Fibroblast of skin of right biceps (primary cell): Measurements from ENCODE around the gene SMIM10L2A.
"Not testable (repeated sequence)": the region's sequence is repeated elsewhere in the genome, so short reads cannot be mapped to it uniquely, and the experiment has no call there.

Source experiments
- DNase-seq: peaks from one replicate; pipeline ENCODE4 v3.0.0-alpha.2; 2013

The SMIM10L2A gene

DNA sequence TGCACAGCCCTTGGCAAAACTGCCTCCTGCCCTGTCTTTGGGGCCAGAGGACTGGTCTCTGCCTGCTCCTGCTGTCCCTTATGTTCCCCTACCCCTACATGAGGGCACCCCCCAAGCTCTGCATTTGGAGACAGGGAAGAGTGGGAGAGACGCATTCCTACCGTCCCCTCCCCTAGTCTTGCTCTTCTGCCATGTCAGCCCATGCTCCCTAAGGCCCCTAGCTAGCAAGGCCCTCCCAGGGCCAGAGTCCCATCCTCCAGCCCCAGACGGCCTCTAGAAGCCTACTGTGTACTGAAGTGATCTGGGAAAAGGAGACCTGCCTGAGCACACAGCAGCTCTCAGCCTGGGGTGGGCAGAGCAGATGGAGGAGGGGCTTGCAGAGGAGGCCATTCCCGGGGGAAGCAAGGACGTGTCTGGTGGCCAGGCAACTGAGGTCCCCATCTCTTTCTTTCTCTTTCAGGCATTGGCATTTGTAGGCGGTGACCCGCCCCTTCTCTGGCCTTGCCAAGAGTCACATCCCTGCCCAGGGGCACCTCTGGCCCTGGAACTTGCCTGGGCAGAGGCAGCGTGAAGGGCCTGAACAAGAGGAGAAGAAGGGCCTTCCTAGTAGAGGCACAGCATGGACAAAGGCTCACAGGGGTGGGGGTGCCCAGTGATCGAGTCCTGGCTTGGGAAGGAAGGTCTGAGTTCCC, 1.6 kb downstream of the SMIM10L2A start:
- not testable (repeated sequence) for DNase-seq

DNA sequence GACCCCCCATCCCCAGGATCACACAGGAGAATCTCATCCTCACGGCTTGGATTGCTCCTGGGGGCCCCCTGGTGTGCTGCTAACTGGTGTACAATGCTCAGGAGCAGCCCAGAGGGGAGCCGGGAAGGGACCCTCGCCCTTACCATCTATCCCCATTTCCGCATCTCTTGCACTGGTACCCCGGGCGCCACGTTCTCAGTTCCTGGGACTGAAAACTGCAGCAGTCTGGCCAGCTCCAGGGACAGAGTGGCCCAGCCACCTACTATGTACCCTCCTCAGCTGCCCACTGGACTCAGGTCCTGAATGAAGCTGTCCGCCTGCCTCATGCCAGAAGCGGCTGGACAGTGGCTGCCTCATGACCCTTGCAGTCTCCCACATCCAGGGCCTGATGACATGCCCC, 2.7 kb downstream of the SMIM10L2A start:
- DNase-seq, result no peak

DNA sequence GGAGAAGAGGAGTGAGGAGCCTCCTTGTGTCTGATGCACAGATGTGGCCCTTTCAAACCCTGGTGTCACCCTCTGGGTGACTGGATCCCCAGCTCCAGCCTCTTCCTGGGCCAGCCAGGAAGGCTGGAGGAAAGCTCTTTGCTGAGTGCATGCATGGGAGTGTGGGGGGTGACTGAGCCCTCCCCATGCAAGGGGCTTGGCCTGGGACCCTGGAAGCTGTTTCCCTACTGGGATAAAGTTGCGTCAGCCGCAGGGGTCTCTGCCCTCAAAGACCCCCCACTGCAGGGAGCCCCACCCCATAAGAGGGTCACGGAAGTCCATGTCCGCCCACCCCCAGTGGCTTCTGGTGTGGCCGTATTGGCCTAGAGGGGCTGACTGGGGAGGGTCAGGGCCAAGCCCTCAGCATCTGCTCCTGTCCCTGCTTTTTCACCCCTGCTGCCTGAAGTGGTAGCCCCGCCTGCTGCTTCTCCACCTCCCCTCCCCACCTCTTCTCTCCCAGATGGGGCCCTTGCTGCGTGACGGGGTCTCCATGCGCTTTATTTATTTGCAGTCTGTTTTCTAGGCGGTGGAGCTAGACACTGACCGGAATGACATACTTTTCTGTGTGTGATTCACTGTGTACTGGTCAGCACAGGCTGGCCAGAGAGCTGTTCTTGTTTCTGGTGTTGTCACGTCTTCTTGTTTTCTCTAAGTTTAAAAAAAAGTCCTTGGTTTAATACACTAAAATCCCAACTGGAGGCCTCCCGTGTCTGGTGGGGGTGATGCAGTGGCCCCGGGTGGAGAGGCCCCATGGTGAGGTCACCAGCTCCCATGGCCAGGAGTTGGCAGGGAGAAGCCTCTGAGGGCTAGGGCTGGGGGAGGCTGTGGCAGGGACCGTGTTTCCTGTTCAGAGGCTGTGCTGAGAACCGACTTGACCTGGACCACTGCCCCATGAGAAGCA, 3.6 kb downstream of the SMIM10L2A start:
- DNase-seq, result no peak

DNA sequence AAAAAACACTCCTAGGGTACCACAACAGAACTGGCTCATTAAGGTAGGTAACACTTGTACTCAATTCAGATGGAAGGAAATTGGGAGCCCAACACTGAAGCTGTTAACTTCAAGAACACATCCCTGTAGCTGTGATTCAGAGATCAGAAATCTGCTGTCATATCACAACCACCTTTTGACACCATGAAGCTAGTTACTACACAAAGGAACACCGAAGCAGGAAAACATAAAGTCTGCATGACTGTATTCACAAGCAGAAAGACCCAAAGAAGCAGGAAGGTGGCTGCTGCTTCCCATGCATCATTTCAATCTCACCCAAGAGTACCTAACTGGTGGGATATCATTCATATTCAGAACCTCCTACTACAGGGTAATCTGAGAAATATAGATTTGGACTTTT, 7.7 kb downstream of the SMIM10L2A start:
- no peak for DNase-seq

DNA sequence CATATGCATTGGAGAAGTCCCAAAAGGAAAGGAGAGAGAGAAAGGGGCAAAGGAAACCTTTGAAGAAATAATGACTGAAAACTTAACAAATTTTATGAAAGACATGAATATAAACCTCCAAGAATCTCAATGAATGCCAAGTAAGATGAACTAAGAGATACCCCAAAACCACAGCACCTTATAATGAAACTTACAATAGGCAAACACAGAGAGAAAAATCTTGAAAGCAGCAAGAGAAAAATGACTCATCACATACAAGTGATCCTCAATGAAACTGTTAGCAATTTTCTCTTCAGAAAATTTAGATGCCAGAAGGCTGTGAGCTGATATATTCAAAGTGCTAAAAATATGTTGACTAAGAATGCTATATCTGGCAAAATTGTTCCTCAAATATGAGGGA, 10.1 kb downstream of the SMIM10L2A start:
- DNase-seq, result no peak

DNA sequence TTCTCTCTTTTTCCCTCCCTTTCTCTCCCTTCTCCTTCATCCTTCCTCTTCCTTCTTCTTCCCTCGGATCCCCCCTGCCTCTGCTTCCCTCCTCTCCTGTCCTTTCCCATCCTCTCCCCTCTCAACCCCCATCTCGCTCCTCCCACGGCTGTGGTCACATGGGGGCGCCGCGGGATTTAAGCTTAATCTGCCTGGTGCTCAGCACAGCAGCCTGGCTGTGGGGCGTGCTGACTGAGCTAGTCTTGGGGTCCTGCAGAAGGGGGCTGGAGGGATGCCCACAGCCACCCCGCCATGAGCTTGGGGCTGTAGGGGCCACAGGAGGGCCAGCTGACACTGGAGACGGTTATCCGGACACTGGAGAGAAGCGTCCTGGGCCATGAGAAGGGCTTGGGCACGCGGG, 10.7 kb downstream of the SMIM10L2A start:
- no peak for DNase-seq

DNA sequence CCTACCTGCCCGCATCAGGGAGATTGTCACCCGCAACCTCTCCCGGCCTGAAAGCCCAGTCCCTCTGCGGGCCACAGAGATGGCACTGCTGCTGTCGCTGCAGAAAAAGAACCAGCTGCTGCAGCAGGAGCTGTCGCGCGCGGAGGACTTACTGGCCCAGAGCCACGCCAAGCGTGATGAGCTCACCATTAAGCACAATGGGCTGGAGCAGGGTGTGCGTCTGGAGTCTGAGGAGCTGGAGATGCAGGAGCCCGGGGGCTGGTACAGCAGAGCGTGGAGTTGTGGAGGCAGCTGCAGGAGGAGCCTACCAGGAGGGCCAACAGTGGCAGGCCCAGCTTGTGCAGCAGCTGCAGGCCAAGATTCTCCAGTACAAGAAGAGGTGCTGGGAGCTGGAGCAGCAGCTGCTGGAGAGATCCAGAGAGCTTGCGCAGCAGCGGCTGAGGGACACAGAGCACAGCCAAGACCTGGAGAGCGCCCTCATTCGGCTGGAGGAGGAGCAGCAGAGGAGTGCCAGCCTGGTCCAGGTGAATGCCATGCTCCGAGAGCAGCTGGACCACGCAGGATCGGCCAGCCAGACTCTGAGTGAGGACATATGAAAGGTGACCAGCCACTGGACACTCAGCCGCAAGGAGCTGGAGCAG, 11.3 kb downstream of the SMIM10L2A start:
- no peak for DNase-seq

DNA sequence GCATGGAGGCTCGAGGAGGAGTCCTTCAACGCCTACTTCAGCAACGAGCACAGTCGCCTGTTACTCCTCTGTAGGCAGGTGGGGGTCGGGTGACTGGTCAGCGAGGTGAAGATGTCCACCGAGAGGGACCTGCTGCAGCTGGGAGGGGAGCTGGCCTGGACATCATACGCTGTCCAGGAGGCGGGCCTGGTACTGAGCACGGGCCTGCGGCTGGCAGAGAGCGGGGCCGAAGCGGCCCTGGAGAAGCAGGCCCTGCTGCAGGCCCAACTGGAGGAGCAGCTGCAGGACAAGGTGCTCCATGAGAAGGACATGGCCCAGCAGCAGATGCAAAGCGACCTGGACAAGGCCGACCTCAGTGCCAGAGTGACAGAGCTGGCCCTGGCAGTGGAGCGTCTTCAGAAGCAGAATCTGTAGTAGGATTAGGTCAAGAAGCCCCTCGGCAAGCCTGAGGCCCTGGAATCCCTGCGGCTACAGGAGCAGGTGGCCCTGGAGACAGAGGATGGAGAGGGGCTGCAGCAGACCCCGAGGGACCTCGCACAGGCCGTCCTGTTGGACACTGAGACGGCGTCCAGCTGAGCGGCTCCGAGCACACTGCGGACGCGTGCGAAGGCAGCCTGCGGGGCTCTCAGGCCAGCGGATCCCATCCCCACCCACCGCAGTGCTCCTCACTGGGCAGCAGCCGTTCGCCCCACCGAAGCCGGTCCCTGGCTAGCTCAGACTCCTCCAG, 11.9 kb downstream of the SMIM10L2A start:
- no peak for DNase-seq

DNA sequence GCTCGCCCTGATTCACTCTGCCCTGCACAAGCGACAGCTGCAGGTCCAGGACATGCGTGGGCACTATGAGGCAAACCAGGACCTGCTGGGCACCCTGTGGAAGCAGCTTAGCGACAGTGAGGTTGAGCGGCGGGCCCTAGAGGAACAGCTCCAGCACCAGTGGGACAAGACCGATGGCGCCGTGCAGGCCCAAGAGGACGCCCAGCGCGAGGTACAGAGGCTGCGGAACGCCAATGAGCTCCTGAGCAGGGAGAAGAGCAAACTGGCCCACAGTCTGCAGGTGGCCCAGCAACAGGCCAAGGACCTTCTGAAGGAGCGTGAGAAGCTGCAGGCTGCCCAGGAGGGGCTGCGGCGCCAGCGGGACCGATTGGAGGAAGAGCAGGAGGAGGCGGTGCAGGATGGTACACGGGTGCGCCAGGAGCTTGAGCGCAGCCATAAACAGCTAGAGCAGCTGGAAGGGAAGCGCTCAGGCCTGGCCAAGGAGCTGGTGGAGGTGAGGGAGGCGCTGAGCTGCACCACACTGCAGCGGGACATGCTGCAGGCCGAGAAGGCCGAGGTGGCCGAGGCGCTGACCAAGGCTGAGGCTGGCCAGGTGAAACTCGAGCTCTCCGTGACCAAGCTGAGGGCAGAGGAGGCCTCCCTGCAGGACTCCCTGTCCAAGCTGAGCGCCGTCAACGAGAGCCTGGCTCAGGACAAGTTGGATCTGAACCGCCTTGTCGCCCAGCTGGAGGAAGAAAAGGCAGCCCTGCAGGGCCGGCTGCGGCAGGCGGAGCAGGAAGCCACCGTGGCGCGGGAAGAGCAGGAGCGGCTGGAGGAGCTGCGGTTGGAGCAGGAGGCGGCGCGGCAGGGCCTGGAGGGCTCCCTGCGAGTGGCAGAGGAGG, 12.8 kb downstream of the SMIM10L2A start:
- no peak for DNase-seq

DNA sequence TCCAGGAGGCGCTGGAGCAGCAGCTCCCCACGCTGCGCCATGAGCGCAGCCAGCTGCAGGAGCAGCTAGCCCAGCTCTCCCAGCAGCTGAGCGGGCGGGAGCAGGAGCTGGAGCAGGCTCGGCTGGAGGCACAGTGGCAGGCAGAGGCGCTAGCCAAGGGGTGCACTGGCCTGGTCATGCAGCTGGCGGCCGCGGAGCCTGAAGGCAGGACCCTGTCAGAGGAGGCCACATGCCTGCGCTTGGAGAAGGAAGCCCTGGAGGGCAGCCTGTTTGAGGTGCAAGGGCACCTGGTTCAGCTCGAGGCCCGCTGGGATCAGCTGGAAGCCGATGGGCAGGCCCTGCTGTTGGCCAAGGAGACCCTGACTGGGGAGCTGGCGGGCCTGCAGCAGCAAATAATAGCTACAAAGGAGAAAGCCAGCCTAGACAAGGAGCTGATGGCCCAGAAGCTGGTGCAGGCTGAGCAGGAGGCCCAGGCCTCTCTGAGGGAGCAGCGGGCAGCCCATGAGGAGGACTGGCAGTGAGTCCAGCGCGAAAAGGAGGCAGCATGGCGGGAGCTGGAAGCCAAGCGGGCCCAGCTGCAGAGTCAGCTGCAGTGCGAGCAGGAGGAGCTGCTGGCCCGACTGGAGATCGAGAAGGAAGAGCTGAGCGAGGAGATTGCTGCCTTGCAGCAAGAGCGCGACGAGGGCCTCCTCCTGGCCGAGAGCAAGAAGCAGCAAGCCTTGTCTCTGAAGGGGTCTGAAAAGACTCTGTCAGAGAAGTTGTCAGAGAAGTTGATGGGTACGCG, 13.6 kb downstream of the SMIM10L2A start:
- DNase-seq, result no peak

DNA sequence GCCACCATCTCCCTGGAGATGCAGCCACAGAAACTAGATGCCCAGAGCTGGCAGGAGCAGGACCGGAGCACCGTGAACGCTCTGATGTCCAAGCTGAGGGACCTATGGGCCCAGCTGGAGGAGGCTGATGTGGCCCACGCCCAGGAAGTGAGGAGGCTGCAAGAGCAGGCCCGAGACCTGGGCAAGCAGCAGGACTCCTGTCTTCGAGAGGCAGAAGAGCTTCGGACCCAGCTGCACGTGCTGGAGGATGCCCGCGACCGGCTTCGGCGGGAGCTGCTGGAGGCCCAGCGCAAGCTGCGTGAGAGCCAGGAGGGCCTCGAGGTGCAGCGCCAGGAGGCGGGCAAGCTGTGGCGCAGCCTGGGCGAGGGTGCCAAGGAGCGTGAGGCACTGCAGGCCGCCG, 14.2 kb downstream of the SMIM10L2A start:
- no peak for DNase-seq

DNA sequence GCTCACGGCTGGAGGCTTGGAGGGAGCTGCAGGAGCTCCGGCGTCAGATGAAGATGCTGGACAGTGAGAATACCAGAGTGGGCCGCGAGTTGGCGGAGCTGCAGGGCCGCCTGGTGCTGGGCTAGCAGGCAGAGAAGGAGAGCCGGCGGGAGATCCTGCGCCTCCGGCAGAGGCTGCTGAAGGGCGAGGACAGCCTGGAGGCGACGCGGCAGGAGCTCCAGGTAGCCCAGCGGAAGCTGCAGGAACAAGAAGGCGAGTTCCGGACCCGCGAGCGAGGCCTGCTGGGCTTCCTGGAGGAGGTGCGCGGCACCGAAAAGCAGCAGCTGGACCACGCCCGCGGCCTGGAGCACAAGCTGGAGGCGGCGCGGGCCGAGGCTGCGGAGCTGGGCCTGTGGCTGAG, 14.7 kb downstream of the SMIM10L2A start:
- no peak for DNase-seq

DNA sequence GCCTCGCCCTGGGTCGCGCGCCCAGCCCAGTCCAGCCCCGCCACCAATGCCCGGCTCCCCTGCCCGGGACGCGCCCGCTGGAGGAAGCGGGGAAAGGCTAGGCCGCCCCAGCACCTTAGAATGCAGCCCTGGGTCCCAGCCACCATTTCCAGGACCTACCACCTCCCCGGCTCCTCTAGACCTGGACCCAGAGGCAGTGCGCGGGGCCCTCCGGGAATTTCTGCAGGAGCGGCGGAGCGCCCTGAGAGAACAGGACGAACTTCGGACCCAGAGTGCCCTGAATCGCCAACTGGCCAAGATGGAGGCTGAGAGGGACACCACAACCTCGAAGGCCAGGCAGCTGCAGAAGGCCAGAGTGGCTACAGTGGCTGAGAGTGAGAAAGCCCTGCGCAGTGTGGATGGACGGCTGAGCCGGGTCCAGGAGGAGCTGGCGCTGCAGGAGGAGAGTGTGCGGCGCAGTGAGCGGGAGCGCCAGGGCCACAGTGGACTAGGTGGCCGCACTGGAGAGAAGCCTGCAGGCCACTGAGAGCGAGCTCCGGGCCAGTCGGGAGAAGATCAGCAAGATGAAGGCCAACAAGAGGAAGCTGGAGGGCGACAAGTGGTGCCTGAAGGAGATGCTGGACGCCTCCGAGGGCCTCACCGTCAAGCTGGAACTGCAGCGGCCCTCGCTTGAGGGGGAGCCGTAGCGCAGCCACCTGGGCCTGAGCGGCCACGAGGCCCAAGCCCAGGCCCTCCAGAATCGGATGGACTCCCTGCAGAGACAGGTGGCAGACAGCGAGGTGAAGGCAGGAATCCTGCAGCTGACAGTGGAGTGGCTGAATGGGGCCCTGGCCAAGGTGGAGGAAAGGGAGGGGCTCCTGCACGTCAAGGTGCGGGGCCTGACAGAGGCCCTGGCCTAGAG, 15.5 kb downstream of the SMIM10L2A start:
- no peak for DNase-seq

DNA sequence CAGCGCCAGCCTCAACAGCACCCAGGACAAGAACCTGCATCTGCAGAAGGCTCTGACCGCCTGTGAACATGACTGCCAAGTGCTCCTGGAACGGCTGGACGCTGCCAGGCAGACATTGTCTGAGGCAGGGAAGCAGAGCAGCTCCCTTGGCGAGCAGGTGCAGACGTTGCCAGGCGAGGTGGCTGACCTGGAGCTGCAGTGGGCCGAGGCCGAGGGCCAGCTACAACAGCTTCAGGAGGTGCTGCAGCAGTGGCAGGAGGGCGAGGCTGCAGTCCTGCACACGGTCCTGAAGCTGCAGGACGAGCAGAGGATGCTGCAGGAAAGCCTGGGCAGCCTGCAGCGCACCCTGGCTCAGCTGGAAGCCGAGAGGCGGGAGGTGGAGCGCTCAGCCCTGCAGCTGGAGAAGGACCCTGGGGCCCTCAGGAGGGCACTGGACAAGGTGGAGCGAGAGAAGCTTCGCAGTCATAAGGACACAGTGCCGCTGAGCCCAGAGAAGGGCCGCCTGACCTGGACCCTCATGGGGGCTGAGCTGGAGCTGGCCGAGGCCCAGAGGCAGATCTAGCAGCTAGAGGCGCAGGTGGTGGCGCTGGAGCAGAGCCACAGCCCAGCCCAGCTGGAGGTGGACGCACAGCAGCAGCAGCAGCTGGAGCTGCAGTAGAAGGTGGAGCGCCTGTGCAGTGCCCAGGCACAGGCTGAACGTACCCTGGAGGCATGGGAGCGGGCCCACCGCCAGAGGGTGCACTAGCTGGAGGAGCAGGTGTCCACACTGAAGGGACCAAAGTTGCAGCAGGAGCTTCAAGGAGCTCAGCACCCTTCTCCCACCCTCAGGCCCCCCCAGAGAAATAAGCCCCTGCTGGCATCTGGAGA, 16.4 kb downstream of the SMIM10L2A start:
- DNase-seq, result no peak

DNA sequence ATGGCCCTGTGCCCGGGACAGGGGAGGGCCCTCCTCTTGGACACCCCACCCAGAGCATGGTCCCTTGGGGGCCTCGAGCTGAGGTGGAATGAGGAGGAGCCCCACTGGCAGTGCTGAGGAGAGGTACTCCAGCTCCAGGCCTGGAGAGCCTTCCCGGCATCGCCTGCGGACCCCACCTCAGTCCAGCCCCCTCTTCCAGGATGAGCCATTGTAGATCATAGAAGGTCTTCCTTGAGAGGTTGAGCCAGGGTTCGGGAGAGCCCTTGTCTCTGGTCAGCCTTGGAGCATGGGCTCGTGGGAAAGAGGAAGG, 16.9 kb downstream of the SMIM10L2A start:
- no peak for DNase-seq

DNA sequence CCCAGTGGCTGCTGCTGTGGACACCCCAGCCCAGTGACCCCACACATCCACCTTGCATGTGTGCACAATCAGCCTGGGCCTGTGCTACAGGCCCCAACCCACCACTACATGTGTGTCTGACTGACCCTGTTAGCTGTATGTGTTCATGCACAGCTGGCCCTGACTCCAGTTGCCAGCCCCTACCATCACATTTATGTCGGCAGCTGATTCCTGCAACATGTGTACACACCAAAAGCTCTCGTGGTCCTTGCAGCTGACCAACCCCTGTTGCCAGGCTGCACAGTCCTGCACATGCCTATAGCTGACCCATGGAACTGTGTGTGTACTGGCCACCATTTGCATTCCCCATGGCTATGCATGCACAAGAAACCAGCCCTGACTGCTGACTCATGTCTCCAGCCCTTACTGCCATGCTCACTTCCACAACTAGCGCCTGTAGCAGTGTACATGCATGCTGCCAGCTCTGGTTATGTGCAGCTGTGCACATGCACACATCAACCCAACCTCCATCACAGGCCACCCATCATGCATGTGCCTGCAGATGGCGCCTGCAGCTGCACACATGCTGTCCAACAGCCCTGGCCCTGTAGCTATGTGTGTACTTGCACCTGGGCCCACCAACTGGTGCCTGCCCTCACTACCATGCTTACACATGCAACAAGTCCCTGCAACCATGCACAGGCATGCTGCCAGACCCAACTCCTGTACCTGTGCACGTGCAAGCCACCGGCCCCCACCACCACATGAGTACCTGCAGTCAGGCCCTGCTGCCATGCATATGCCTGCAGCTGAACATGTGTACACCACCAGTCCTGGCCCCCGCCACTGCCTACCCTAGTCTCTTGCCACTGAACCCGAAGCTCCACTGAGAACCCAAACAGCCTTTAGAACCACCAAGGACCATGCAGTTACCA, 28.1 kb downstream of the SMIM10L2A start:
- DNase-seq, result no peak

DNA sequence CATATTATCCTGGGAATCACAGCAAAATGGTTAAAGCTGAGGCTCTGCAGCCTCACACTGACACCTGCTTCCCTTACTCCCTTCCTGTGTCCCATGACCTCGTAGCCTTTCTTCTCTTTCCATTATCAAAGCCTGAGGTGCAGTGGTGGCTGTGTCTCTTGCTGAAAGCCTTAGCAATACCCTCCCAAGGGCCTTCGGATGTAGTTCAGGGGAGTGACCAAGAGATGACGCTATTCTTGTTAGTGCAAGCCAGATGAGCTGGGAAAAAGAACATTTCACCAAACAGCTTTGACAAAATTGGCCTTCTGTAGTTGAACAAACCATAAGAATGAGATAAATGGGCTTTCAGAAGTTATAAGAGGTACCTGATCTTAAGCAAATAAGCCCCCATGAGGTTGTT, 31.6 kb downstream of the SMIM10L2A start:
- no peak for DNase-seq

DNA sequence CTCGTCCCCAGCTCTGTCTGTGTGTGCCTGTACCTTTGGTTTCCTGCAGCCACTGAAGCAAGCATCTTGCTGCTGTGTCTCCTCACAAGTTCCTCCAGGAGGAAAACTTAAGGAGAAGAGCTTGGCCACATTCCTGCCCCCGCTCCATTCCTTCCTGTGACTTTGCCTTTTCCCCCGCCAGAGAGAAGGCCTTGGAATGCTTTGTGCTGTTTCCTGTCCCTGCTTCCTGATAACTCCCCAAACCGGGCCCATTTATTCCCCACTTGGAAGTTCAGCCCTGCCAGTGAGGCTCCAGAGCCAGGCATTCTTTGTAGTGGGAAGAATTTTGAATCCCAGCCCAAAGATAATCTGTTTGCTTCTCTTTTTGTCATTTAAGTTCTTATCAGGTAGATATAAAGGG, 33.1 kb downstream of the SMIM10L2A start:
- DNase-seq, result no peak
